HG02642 (cell line): ENCODE data around the gene HOXD10.

Experiments
- ATAC-seq: cut with Tn5 transposase; IDR thresholded peaks from one replicate; pipeline ENCODE4 v1.9.1; 2021; ENCODE audit warnings: mild to moderate bottlenecking; ENCODE audit not compliant: unreplicated experiment, poor library complexity

HOXD10 gene

GRCh38 chr2:176115883-176116813, at the start of gene HOXD10:
Gene HOXD10 (plus strand): TSS chr2:176116778. CDS start chr2:176116834, 56 bp downstream.
- ATAC-seq = no peak

GRCh38 chr2:176067589-176068418, 48.8 kb upstream of the HOXD10 start:
- ATAC-seq = no peak

- ATAC-seq = no peak
Observed at GRCh38 chr2:176068419-176068832, 48.2 kb upstream of the HOXD10 start.

- ATAC-seq = no peak
Observed at GRCh38 chr2:176071330-176072291, 45.0 kb upstream of the HOXD10 start.

- no peak for ATAC-seq
Observed at GRCh38 chr2:176072292-176072669, 44.3 kb upstream of the HOXD10 start.

- no peak for ATAC-seq
Observed at GRCh38 chr2:176072951-176073904, 43.4 kb upstream of the HOXD10 start.

- ATAC-seq = no peak
Observed at GRCh38 chr2:176074919-176075425, 41.6 kb upstream of the HOXD10 start.

- ATAC-seq = no peak
Observed at GRCh38 chr2:176075481-176075880, 41.1 kb upstream of the HOXD10 start.

- ATAC-seq = no peak
Observed at GRCh38 chr2:176076063-176076462, 40.5 kb upstream of the HOXD10 start.

GRCh38 chr2:176076796-176077195, 39.8 kb upstream of the HOXD10 start:
- no peak for ATAC-seq

GRCh38 chr2:176078541-176079284, 37.9 kb upstream of the HOXD10 start:
- no peak for ATAC-seq

GRCh38 chr2:176079285-176079830, 37.2 kb upstream of the HOXD10 start:
- no peak for ATAC-seq

- no peak for ATAC-seq
Observed at GRCh38 chr2:176079831-176080539, 36.6 kb upstream of the HOXD10 start.

- ATAC-seq = no peak
Observed at GRCh38 chr2:176080540-176081375, 35.8 kb upstream of the HOXD10 start.

GRCh38 chr2:176081376-176081836, 35.2 kb upstream of the HOXD10 start:
- no peak for ATAC-seq

- ATAC-seq = no peak
Observed at GRCh38 chr2:176081837-176082524, 34.6 kb upstream of the HOXD10 start.
